T-helper 1 cell (primary cell): Measurements from ENCODE around the gene ANXA4.
"Not testable (repeated sequence)": the region's sequence is repeated elsewhere in the genome, so short reads cannot be mapped to it uniquely, and the experiment has no call there.

Source experiments
- DNase-seq, 5 donors: peaks; one replicate each; pipeline ENCODE4 v3.0.0-alpha.2; 2012 to 2020

ANXA4 gene

GRCh38 chr2:69721022-69721421 is 20.9 kb upstream of the ANXA4 start:
- no peak for DNase-seq

GRCh38 chr2:69723791-69724190 is 18.1 kb upstream of the ANXA4 start:
- no peak for DNase-seq

DNA sequence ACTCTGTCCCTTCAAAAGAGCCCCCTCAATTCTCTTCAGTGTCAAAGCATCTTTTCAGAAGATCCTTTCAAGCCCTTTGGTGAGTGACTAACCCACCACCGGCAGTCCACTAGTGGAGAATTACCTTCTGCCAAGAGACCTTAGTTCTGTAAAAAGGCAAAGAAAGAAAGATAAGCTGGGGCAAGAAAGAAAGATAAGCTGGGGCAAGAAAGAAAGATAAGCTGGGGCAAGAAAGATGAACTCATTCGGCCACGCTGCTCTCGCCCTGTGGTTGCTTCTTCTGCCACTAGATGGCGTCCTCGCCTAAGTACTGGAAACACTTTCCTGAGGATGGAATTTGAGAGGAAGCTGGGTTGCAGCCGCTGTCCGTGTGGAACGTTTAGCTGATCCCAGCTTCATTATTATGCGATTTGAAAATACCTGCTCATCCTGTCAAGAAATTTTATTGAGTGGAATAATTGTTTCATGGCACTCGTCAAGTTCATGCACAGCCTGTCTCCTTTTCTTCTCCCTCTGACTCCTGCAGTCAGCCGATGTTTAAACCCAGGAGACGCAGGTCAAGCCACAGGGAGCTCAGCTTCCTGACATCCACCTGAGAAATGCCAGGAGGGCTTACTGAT is 17.3 kb upstream of the ANXA4 start:
- DNase-seq, result peak; percentile 62 to 84 (median 73)

- DNase-seq, result no peak
Measured at GRCh38 chr2:69725706-69726360, 16.1 kb upstream of the ANXA4 start.

DNA sequence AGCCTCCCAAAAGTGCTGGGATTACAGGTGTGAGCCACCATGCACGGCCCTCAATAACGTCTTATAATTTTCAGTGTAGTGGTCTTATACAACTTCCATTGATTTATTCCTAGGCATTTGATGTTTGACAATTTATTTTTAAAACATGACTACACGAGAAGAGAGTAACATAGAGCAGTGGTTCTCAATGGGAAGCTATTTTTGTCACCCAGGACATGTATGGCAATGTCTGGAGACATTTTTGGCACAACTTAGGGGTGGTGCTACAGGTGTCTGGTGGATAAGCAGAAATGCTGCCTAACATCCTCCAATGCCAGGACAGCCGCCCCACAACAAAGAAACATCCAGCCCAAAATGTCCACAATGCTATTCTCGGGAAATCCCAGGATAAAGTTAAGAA is 12.7 kb upstream of the ANXA4 start:
- no peak for DNase-seq

DNA sequence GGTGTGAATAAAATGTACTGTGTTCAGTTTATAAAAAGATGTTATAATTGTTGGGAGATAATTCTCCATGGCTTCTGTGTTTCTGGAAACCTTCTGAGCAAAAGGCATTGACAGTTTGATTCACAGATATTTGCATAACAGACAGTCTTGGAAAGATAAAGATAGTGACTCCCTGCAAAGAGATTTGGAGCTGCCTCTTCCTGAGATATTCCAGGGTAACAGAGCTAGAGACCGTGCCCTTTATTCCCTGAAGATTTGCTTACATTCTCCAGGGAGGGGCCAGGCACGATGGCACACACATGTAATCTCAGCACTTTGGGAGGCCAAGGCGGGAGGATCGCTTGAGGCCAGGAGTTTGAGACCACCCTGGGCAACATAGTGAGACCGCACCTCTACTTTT is 12.2 kb upstream of the ANXA4 start:
- no peak for DNase-seq

GRCh38 chr2:69731147-69731970 is 10.6 kb upstream of the ANXA4 start:
- no peak for DNase-seq

DNA sequence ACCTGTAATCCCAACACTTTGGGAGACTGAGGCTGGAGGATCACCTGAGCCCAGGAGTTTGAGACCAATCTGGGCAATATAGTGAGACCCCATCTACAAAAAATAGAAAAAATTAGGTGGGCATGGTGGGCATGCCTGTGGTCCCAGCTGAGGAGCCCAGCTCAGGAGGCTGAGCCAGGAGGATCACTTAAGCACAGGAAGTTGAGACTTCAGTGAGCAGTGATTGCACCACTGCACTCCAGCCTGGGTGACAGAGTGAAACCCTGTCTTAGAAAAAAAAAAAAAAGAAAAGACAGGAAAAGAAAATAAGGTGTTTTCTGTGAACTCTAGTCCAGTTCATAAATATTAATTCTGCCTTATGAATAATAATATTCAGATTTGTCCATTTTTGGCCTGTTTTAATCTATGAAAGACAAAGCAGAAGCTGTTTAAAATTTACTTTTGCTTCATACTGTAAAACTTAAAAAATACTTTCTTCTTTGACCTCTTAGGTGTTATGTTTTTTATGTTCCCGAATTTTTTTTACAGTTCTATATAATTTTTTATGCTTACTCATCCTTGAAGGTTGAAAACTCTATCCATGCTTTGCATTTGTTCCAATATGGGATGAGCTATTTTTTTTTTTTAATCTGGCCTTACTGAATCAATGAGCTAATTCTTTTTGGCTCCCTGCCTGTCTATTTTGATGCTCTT is 8.4 kb upstream of the ANXA4 start:
- no peak for DNase-seq

DNA sequence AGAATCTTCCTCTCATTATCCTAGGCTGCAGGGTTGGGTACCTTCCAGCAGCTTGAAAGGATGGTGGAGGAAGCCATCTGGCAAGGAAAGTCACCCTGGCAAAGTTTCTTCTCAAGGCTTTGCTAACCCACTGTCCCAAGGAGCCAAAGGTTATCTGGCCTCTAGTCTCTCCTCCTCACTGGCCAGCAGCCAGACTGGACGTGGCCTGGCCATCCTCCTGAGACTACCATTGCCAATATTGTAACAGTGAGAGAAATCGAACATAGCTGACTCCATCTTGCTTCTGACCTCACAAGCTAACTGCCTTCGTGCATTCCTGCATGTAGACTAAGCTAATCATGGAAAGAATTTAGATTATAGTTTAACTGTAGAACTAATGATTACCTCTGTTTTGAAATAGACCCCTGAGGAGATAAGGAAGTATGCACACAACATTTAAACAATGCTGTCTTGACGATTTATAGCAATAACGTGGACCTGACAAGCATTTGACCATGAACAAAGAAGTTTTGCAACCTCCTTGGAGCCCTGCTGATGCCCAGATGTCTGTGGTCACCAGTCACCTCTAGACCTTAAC is 7.8 kb upstream of the ANXA4 start:
- DNase-seq, result no peak

DNA sequence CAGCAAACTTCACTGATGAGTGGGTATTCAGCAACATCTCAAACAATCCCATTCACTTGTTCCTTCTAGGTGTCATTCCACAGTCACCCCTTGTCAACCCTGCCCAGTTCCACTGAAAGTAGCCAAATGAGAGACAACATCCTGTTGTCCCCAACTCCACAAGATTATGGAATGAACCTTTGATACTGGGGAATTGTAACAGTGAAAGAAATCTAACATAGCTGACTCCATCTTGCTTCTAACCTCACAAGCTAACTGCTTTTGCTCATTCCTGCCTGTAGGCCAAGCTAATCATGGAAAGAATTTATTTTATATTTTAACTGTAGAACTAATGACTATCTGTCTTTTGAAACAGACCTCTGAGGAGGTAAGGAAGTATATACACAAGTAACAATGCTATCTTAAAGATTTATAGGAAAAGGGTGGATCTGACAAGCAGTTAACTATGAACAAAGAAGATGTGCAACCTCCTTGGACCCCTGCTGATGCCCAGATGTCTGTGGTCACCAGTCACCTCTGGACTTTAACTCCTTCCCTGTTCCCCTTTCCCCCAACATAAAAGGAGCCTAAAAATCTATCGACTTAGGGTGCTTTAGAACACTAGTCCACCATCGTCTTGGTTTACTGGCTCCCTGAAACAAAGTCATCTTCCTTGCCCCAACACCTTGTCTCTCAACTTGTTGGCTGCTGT is 6.9 kb upstream of the ANXA4 start:
- no peak for DNase-seq

DNA sequence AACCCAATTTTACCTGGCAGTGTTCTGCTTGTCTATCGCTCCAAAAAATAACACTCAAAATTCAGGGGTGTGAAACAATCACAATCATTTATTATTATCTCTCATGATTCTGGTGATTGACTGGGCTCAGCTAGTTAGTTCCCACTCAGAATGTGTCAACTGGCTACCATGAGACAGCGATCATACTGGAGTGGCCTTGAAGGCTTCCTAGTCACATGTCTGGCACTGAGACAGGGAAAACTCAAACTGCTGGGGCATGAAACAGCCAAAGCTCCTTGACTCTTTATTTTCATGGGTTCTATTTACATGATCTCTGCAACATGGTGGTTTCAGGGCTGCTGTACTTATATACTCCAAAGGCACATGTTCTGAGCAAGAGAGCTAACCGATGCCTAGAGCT is 6.2 kb upstream of the ANXA4 start:
- no peak for DNase-seq

- DNase-seq, result not testable (repeated sequence)
Measured at GRCh38 chr2:69738149-69738548, 3.8 kb upstream of the ANXA4 start.

DNA sequence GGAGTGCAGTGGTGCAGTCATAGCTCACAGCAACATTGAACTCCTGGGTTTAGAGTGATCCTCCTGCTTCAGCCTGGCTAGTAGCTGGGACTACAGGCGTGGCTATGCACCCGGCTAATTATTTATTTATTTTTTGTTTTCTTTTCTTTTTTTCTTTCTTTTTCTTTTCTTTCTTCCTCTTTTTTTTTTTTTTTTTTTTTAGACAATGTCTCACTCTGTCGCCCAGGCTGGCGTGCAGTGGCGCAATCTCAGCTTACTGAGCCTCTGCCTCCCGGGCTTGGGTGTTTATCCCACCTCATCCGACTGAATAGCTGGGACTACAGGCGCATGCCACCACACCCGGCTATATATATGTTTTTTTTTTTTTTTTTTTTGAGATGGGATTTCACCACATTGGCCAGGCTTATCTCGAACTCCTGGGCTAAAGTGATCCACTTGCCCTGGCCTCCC is 1.4 kb upstream of the ANXA4 start:
- no peak for DNase-seq

DNA sequence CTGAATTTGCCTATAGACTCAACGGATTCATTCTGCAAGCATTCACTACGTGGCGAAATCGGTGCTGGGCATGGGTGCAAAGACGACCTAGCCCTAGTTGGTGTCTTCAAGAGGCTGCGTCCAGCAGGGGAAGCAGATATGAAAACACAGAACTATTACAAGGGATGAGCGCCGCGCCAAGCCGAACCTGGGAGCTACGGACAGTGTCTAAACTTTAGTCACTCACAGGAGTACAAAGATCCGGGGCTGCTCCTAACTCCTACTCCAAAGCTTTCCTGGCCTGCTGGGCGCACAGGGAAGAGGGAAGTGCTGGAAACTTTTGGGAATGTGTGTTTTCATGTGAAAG is 732 bp upstream of the ANXA4 start:
- DNase-seq, result peak in 2 of 5 donors; percentile 4 to 36

- peak in 1 of 5 donors; percentile 10 for DNase-seq
Measured at GRCh38 chr2:69742322-69742952, 503 bp downstream of the ANXA4 start.

- no peak for DNase-seq
Measured at GRCh38 chr2:69743847-69744264, 1.9 kb downstream of the ANXA4 start.

DNA sequence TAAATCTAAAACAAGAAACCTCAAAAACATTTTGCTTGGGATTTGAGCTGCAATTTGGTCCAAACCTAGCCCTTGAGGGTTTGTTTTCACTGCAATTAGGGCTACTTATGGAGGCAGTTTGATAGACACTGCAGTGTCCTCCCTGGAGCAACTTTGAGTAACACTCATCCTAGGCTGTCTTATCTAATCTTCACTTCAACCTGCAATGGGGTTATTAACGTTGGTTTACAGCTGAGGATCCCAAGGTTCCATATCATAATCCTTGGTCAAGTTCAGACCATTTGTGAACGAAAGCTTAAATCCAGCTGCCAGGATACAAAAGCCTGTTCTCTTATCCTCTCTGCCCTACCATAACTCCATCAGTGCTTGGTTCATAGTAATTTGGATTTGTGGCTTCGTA is 2.5 kb downstream of the ANXA4 start:
- DNase-seq, result no peak

DNA sequence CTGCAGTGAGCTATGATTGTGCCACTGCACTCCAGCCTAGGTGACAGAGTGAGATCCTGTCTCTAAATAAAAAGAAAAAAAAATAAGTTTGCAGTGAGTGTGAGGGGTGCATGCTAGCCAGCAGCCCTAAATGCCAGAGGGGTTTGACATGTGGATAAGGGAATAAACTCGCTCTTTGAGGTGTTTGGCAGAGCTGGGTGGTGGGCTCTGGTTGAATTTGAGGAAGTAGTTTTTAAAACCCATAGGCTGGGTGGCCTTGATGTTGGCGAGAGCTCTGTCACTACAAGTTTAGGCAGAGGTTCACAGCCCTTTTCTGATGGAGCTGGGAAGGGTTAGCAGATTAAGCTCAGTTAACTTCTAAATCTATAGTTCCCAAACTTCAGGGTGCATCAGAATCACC is 3.1 kb downstream of the ANXA4 start:
- DNase-seq, result no peak

DNA sequence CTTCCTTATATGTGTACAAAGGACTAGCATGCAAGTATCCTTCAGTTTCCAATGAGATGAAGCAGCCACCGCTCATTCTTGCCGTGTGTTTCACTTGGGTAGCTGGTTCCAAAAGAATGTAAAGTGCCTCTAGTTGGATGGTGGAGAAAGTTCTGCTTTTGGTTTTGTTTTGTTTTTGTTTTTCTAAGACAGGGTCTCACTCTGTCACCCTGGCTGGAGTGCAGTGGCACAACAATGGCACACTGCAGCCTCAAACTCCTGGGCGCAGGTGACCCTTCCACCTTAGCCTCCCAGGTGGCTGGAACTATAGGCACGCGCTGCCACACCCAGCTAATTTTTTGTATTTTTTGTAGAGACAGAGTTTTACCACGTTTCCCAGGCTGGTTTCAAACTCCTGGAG is 8.3 kb downstream of the ANXA4 start:
- no peak for DNase-seq

- DNase-seq, result no peak
Measured at GRCh38 chr2:69753659-69754363, 11.9 kb downstream of the ANXA4 start.

DNA sequence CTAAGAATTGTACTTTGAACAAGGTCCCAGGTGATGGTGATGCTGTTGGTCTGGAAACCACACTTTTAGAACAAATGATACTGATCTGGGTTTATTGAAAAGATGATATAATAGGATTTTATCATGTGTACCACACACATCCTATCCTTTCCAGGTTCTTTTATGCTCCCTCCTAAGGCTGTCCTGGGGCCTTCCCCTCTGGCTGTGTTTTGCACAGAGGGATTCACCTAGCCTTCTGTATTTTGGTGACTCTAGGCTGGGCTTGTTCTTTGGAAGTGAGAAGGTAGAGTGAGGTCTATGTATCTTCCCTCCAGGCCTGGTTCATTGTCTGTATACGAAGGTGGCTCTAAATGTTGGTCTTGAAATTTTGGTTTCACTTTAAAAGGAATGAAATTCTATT is 12.7 kb downstream of the ANXA4 start:
- no peak for DNase-seq
